SK-N-SH (cell line): ENCODE results near the gene STK25. TPM values are rescaled to one million over a fixed set of nuclear protein-coding genes. Genes with fewer than 3 reads are reported as not detected.

Experiments
- CTCF ChIA-PET: fragments of 300-600, 350-600 bp; formaldehyde crosslinking; extraction: SDS; loops from one replicate; lab custom pipeline; 2021; lab: Yijun Ruan, JAX
- POLR2A ChIA-PET: fragments of 350-600 bp; sonication (Branson Sonifier 250); formaldehyde crosslinking; extraction: SDS; loops from one replicate; lab custom pipeline; 2020; ENCODE audit warnings: antibody characterized with exemption, inconsistent platforms; lab: Yijun Ruan, JAX
- DNase-seq: peaks from one replicate; pipeline ENCODE4 v3.0.0; 2012
- H2AFZ ChIP-seq: fragments of 200-600 bp; sonication (generic); 2 replicates; pipeline ENCODE4 v1.8.1; 2016; ENCODE audit warnings: antibody characterized with exemption, mild to moderate bottlenecking, low read depth
- H3F3A ChIP-seq: fragments of 200-600 bp; sonication (generic); replicated peaks from 2 replicates; pipeline ENCODE3; 2016; ENCODE audit warnings: antibody characterized with exemption, mild to moderate bottlenecking; ENCODE audit not compliant: insufficient read depth
- H3K27ac ChIP-seq, 2 experiments: fragments of 200-500 bp in 1 of 2; fragments of 200-600 bp in 1 of 2; sonication (Bioruptor generic) in 1 of 2; sonication (generic), shearing (Covaris generic) in 1 of 2; 2 replicates each; pipeline versions ENCODE4 v1.5.1 to v1.6.1; 2014 to 2016; ENCODE audit warnings: low read depth in 2 of 2, inconsistent platforms in 1 of 2, low read length in 1 of 2, mild to moderate bottlenecking in 1 of 2, mixed read lengths in 1 of 2
- H3K27me3 ChIP-seq: fragments of 200-600 bp; sonication (generic), shearing (Covaris generic); 2 replicates; pipeline ENCODE4 v1.6.1; 2016; ENCODE audit warnings: mixed run types; ENCODE audit not compliant: insufficient read depth
- H3K36me3 ChIP-seq, 2 experiments: fragments of 200-500 bp in 1 of 2; fragments of 200-600 bp in 1 of 2; sonication (Bioruptor generic) in 1 of 2; sonication (generic) in 1 of 2; replicated peaks in 1 of 2; 2 replicates each; pipeline versions ENCODE3 to v1.5.1; 2014 to 2016; ENCODE audit warnings: low read length in 1 of 2, mild to moderate bottlenecking in 1 of 2; ENCODE audit not compliant: insufficient read depth in 2 of 2, control insufficient read depth in 1 of 2
- H3K4me1 ChIP-seq, 2 experiments: fragments of 200-500 bp in 1 of 2; fragments of 200-600 bp in 1 of 2; sonication (Bioruptor generic) in 1 of 2; sonication (generic), shearing (Covaris generic) in 1 of 2; 2 replicates each; pipeline versions ENCODE4 v1.5.1 to v1.6.1; 2014 to 2016; ENCODE audit warnings: low read depth in 1 of 2, low read length in 1 of 2, mixed run types in 1 of 2; ENCODE audit not compliant: insufficient read depth in 2 of 2, control insufficient read depth in 1 of 2
- H3K4me2 ChIP-seq: fragments of 200-600 bp; sonication (generic), shearing (Covaris generic); 2 replicates; pipeline ENCODE4 v1.6.1; 2017; ENCODE audit warnings: mixed run types
- H3K4me3 ChIP-seq, 2 experiments: fragments of 200-500 bp in 1 of 2; fragments of 200-600 bp in 1 of 2; sonication (Bioruptor generic) in 1 of 2; sonication (generic), shearing (Covaris generic) in 1 of 2; 2 replicates each; pipeline versions ENCODE4 v1.5.1 to v1.8.1; 2014 to 2016; ENCODE audit warnings: low read depth in 2 of 2, inconsistent platforms in 1 of 2, low read length in 1 of 2, mild to moderate bottlenecking in 1 of 2, mixed read lengths in 1 of 2, moderate library complexity in 1 of 2
- H3K79me2 ChIP-seq: fragments of 200-600 bp; sonication (generic); 2 replicates; pipeline ENCODE4 v1.8.1; 2017; ENCODE audit warnings: mild to moderate bottlenecking; ENCODE audit not compliant: insufficient read depth
- H3K9ac ChIP-seq: fragments of 200-600 bp; sonication (generic); 2 replicates; pipeline ENCODE4 v1.6.1; 2017; ENCODE audit warnings: mixed run types
- H3K9me2 ChIP-seq: fragments of 200-600 bp; sonication (generic); 2 replicates; pipeline ENCODE4 v1.6.1; 2017; ENCODE audit warnings: mixed run types
- H3K9me3 ChIP-seq: fragments of 200-600 bp; sonication (generic); 2 replicates; pipeline ENCODE4 v1.6.1; 2017; ENCODE audit warnings: mixed run types, mild to moderate bottlenecking, moderate library complexity
- H4K20me1 ChIP-seq: fragments of 200-600 bp; sonication (generic); 2 replicates; pipeline ENCODE4 v1.6.1; 2017; ENCODE audit warnings: mild to moderate bottlenecking, mixed run types; ENCODE audit not compliant: insufficient read depth
- GATA2 ChIP-seq: sonication (generic); formaldehyde crosslinking; IDR thresholded peaks from 2 replicates; pipeline ENCODE4 v1.5.0; 2020; ENCODE audit warnings: mild to moderate bottlenecking, missing genetic modification reagents
- MEF2A ChIP-seq: IDR thresholded peaks from 2 replicates; pipeline ENCODE4 v1.4.0; 2012; ENCODE audit warnings: low read depth, borderline replicate concordance
- NRF1 ChIP-seq: IDR thresholded peaks from 2 replicates; pipeline ENCODE4 v1.6.1; 2012; ENCODE audit warnings: low read depth, mild to moderate bottlenecking, low read length
- POLR2AphosphoS5 ChIP-seq: IDR thresholded peaks from 2 replicates; pipeline ENCODE4 v1.6.1; 2012; ENCODE audit warnings: low read depth, low read length
- RAD21 ChIP-seq: IDR thresholded peaks from 2 replicates; pipeline ENCODE4 v1.6.1; 2012; ENCODE audit warnings: mild to moderate bottlenecking, low read length
- SIN3A ChIP-seq: IDR thresholded peaks from 2 replicates; pipeline ENCODE4 v1.6.1; 2012; ENCODE audit warnings: low read depth, mild to moderate bottlenecking, low read length, moderate library complexity, borderline replicate concordance
- TAF1 ChIP-seq: IDR thresholded peaks from 2 replicates; pipeline ENCODE4 v1.6.1; 2012; ENCODE audit warnings: low read depth, mild to moderate bottlenecking, low read length, moderate library complexity, borderline replicate concordance
- WGBS: methylation state at CpG from one replicate; pipeline ENCODE4 v1.1.6; 2017; ENCODE audit warnings: low lambda C conversion rate; 5-methylcytosine and 5-hydroxymethylcytosine counted together
- polyA plus RNA-seq, 3 experiments: library from polyadenylated mRNA; depleted of rRNA; stranded (reverse); fragments of >200 nt; gene quantifications; 2 replicates each; pipeline ENCODE4 v1.2.3, GENCODE V29; 2012
- TF ChIP-seq, protein P1 (sequence below): IDR thresholded peaks from 2 replicates; pipeline ENCODE4; 2012
- TF ChIP-seq, protein P2 (sequence below): fragments of 200-600 bp; sonication (generic); IDR thresholded peaks from 2 replicates; pipeline ENCODE4 v1.6.1; 2017; ENCODE audit warnings: antibody characterized with exemption, mild to moderate bottlenecking, moderate library complexity
- TF ChIP-seq, protein P3 (sequence below): fragments of 150-350 bp; IDR thresholded peaks from 2 replicates; pipeline ENCODE4 v1.6.1; 2017; ENCODE audit warnings: antibody characterized with exemption, low read length, low read depth, borderline replicate concordance
- TF ChIP-seq, protein P4 (sequence below): fragments of 150-350 bp; IDR thresholded peaks from 2 replicates; pipeline ENCODE4 v1.6.1; 2016; ENCODE audit warnings: mild to moderate bottlenecking, low read depth, low read length
- TF ChIP-seq, protein P5 (sequence below): IDR thresholded peaks from 2 replicates; pipeline ENCODE4 v1.4.0; 2012; ENCODE audit warnings: low read depth, borderline replicate concordance
- TF ChIP-seq, protein P6 (sequence below): IDR thresholded peaks from 2 replicates; pipeline ENCODE4 v1.4.0; 2012; ENCODE audit warnings: low read depth, borderline replicate concordance

Gene STK25
- polyA plus RNA-seq, 1 of the 3 experiments (the other 2 are of a cell fraction) = 236 TPM

DNA sequence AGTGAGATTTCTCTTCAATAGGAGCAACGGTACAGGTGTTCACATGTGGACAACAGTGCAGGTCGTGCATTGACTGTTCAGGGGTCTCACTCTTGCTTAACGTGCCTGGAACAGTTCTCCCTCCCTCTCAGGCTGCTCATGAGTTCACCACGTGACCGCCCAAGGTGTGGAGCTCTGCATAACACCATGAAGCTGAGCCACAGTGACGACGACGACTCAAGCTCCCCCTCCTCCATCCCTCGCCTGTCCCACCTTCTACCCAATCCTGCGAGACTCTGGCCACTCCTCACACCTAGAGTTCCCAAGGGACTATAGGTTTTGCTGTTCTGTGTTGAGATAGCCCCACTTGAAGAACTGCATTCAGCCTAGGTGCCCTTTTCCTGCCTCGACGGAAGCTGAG, 42.8 kb downstream of the STK25 start:
- Histone ChIP-seq H3K9ac (no peak overlapping the region), H3K27ac (no peak overlapping the region), H3K9me3 (no peaks in the 10 kb centered on the region), H3K36me3 (no peaks in the 10 kb centered on the region), H3K79me2 (no peaks in the 10 kb centered on the region), H3K4me1 (no peaks in the 10 kb centered on the region; a peak in 1 of 4 replicates), H3K4me2 (no peak overlapping the region), H2AFZ (no peak overlapping the region), H3F3A (no peaks in the 10 kb centered on the region), H4K20me1 (no peaks in the 10 kb centered on the region), H3K9me2 (no peaks in the 10 kb centered on the region), H3K4me3 (no peak overlapping the region), H3K27me3 (no peaks in the 10 kb centered on the region)
- 77% methylated on average over 12 of the region's 12 CpGs for WGBS
- ChIA-PET CTCF (no interaction called here), POLR2A (interaction anchor here (0.6 kb wide), 1 partner anchor 39 kb away, joined by 3 read pairs; no protein-coding TSS in a partner anchor)
- TF ChIP-seq, protein P1, sequence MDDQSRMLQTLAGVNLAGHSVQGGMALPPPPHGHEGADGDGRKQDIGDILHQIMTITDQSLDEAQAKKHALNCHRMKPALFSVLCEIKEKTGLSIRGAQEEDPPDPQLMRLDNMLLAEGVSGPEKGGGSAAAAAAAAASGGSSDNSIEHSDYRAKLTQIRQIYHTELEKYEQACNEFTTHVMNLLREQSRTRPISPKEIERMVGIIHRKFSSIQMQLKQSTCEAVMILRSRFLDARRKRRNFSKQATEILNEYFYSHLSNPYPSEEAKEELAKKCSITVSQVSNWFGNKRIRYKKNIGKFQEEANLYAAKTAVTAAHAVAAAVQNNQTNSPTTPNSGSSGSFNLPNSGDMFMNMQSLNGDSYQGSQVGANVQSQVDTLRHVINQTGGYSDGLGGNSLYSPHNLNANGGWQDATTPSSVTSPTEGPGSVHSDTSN = no peak
- DNase-seq = no peak

DNA sequence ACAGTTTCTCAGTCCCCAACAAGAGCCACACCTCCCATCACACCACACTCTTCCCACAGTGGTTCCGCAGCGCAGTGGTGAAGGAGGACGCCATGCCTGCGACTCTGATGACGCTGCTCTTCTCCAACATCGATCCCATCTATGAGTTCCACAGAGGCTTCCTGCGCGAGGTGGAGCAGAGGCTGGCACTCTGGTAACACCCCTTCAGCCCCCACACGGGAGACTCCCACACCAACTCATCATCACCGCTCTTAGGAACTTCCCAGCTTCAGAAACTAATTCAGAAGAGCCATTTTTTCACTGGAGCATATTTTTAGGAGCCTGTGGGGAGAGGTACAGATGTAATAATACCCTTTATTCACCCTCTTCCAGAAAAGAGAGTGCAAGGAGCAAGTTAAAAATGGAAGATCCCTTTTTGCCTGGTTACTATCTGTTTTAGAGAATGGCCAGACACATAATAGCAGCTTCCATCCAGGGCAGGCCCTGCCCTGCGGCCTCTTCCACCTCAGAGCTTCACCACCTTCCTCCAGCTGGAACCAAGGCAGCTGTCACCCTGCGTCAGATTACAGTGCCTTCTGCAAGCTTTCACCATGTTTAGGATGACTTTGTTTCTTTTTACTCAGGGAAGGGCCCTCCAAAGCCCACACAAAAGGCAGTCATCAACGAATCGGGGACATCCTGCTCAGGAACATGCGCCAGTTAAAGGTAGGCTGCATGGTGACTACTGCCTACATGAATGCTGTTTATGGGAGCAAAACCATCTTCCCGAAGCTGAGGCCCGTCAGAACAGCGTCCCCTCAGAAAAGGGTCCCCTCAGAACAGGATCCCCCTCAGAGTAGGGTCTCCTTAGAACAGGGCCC, 44.9 kb downstream of the STK25 start:
- Histone ChIP-seq H3K27me3 (no peaks in the 10 kb centered on the region), H3K9me3 (no peaks in the 10 kb centered on the region), H2AFZ (no peak overlapping the region), H3K9ac (no peak overlapping the region), H3K27ac (no peak overlapping the region), H3K36me3 (no peaks in the 10 kb centered on the region), H4K20me1 (no peaks in the 10 kb centered on the region), H3K4me2 (no peak overlapping the region), H3K4me1 (no peaks in the 10 kb centered on the region; a peak in 1 of 4 replicates), H3F3A (no peaks in the 10 kb centered on the region), H3K4me3 (no peak overlapping the region), H3K79me2 (no peaks in the 10 kb centered on the region), H3K9me2 (no peaks in the 10 kb centered on the region)
- no peak for DNase-seq
- ChIA-PET CTCF (no interaction called here), POLR2A (no interaction called here)
- 93% methylated on average over 18 of the region's 18 CpGs for WGBS
- TF ChIP-seq POLR2AphosphoS5 (no peak), NRF1 (no peak), TAF1 (no peak), RAD21 (no peak), MEF2A (no peak), GATA2 (CRISPR knock-in tag) (no peak), SIN3A (no peak)
- TF ChIP-seq, protein P2, sequence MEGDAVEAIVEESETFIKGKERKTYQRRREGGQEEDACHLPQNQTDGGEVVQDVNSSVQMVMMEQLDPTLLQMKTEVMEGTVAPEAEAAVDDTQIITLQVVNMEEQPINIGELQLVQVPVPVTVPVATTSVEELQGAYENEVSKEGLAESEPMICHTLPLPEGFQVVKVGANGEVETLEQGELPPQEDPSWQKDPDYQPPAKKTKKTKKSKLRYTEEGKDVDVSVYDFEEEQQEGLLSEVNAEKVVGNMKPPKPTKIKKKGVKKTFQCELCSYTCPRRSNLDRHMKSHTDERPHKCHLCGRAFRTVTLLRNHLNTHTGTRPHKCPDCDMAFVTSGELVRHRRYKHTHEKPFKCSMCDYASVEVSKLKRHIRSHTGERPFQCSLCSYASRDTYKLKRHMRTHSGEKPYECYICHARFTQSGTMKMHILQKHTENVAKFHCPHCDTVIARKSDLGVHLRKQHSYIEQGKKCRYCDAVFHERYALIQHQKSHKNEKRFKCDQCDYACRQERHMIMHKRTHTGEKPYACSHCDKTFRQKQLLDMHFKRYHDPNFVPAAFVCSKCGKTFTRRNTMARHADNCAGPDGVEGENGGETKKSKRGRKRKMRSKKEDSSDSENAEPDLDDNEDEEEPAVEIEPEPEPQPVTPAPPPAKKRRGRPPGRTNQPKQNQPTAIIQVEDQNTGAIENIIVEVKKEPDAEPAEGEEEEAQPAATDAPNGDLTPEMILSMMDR = no peak
- TF ChIP-seq, protein P3, sequence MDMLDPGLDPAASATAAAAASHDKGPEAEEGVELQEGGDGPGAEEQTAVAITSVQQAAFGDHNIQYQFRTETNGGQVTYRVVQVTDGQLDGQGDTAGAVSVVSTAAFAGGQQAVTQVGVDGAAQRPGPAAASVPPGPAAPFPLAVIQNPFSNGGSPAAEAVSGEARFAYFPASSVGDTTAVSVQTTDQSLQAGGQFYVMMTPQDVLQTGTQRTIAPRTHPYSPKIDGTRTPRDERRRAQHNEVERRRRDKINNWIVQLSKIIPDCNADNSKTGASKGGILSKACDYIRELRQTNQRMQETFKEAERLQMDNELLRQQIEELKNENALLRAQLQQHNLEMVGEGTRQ = no peak
- TF ChIP-seq, protein P4, sequence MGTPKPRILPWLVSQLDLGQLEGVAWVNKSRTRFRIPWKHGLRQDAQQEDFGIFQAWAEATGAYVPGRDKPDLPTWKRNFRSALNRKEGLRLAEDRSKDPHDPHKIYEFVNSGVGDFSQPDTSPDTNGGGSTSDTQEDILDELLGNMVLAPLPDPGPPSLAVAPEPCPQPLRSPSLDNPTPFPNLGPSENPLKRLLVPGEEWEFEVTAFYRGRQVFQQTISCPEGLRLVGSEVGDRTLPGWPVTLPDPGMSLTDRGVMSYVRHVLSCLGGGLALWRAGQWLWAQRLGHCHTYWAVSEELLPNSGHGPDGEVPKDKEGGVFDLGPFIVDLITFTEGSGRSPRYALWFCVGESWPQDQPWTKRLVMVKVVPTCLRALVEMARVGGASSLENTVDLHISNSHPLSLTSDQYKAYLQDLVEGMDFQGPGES = no peak
- TF ChIP-seq, protein P5, sequence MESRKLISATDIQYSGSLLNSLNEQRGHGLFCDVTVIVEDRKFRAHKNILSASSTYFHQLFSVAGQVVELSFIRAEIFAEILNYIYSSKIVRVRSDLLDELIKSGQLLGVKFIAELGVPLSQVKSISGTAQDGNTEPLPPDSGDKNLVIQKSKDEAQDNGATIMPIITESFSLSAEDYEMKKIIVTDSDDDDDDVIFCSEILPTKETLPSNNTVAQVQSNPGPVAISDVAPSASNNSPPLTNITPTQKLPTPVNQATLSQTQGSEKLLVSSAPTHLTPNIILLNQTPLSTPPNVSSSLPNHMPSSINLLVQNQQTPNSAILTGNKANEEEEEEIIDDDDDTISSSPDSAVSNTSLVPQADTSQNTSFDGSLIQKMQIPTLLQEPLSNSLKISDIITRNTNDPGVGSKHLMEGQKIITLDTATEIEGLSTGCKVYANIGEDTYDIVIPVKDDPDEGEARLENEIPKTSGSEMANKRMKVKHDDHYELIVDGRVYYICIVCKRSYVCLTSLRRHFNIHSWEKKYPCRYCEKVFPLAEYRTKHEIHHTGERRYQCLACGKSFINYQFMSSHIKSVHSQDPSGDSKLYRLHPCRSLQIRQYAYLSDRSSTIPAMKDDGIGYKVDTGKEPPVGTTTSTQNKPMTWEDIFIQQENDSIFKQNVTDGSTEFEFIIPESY = no peak
- TF ChIP-seq, protein P6, sequence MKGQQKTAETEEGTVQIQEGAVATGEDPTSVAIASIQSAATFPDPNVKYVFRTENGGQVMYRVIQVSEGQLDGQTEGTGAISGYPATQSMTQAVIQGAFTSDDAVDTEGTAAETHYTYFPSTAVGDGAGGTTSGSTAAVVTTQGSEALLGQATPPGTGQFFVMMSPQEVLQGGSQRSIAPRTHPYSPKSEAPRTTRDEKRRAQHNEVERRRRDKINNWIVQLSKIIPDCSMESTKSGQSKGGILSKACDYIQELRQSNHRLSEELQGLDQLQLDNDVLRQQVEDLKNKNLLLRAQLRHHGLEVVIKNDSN = no peak
